NCI-H345 (cell line): ENCODE results near the gene TNPO1.
"Not testable (repeated sequence)": the region's sequence is repeated elsewhere in the genome, so short reads cannot be mapped to it uniquely, and the experiment has no call there.

Experiments
- DNase-seq: peaks from one replicate; lab custom pipeline; 2025; lab: John Stamatoyannopoulos, UW

Gene TNPO1

GRCh38 chr5:72854419-72854818 is 38.0 kb downstream of the TNPO1 start:
- no peak for DNase-seq

- DNase-seq = no peak
Measured at GRCh38 chr5:72855821-72856220, 39.4 kb downstream of the TNPO1 start.

- no peak for DNase-seq
Measured at GRCh38 chr5:72857396-72857795, 40.9 kb downstream of the TNPO1 start.

GRCh38 chr5:72859127-72859526 is 42.7 kb downstream of the TNPO1 start:
- DNase-seq = no peak

- DNase-seq = no peak
Measured at GRCh38 chr5:72860499-72860898, 44.0 kb downstream of the TNPO1 start.

- no peak for DNase-seq
Measured at GRCh38 chr5:72871366-72872024, 55.0 kb downstream of the TNPO1 start.

- DNase-seq = peak; percentile 77
Measured at GRCh38 chr5:72878854-72879253, 62.4 kb downstream of the TNPO1 start.

GRCh38 chr5:72882989-72883388 is 66.5 kb downstream of the TNPO1 start:
- DNase-seq = no peak

GRCh38 chr5:72883850-72884249 is 67.4 kb downstream of the TNPO1 start:
- DNase-seq = no peak

GRCh38 chr5:72884892-72885291 is 68.4 kb downstream of the TNPO1 start:
- DNase-seq = no peak

GRCh38 chr5:72885824-72886223 is 69.4 kb downstream of the TNPO1 start:
- DNase-seq = no peak

GRCh38 chr5:72888595-72888994 is 72.1 kb downstream of the TNPO1 start:
- no peak for DNase-seq

- no peak for DNase-seq
Measured at GRCh38 chr5:72889324-72889723, 72.9 kb downstream of the TNPO1 start.

- no peak for DNase-seq
Measured at GRCh38 chr5:72892846-72893245, 76.4 kb downstream of the TNPO1 start.

- no peak for DNase-seq
Measured at GRCh38 chr5:72895758-72896157, 79.3 kb downstream of the TNPO1 start.

- no peak for DNase-seq
Measured at GRCh38 chr5:72906806-72907205, 90.3 kb downstream of the TNPO1 start.

- DNase-seq = no peak
Measured at GRCh38 chr5:72908664-72909063, 92.2 kb downstream of the TNPO1 start.

GRCh38 chr5:72917371-72917776 is 100.9 kb downstream of the TNPO1 start:
- no peak for DNase-seq

GRCh38 chr5:72920690-72921502 is 104.4 kb downstream of the TNPO1 start:
- peak; percentile 20 for DNase-seq

- DNase-seq = no peak
Measured at GRCh38 chr5:72921886-72922285, 105.4 kb downstream of the TNPO1 start.

- DNase-seq = no peak
Measured at GRCh38 chr5:72922422-72922821, 106.0 kb downstream of the TNPO1 start.

- DNase-seq = no peak
Measured at GRCh38 chr5:72925336-72926010, 109.0 kb downstream of the TNPO1 start.

GRCh38 chr5:72932686-72933085 is 116.2 kb downstream of the TNPO1 start:
- DNase-seq = not testable (repeated sequence)
